CD1c-positive myeloid dendritic cell (primary cell): ENCODE measurements around the gene UCN.
"Not testable (repeated sequence)": the region's sequence is repeated elsewhere in the genome, so short reads cannot be mapped to it uniquely, and the experiment has no call there.

Experiments used
- DNase-seq: peaks from one replicate; pipeline ENCODE4 v3.0.0-alpha.2; 2016; ENCODE audit errors: extremely low spot score

Gene UCN

GRCh38 chr2:27282892-27283291 lies 25.4 kb downstream of the UCN start:
- DNase-seq: no peak

- no peak for DNase-seq
These were observed 26.2 kb downstream of the UCN start, which contains the start of gene TRIM54 for GRCh38 chr2:27281855-27282559. Gene TRIM54 (plus strand): TSS chr2:27282429. CDS start chr2:27282732, 303 bp downstream.

- DNase-seq: no peak
These were observed 26.8 kb downstream of the UCN start for GRCh38 chr2:27281442-27281841.

GRCh38 chr2:27280826-27281225 lies 27.4 kb downstream of the UCN start:
- no peak for DNase-seq

GRCh38 chr2:27278010-27278409 lies 30.2 kb downstream of the UCN start:
- DNase-seq: no peak

- DNase-seq: no peak
These were observed 32.8 kb downstream of the UCN start, which contains the start of gene DNAJC5G for GRCh38 chr2:27275211-27276150. Gene DNAJC5G (plus strand): TSS chr2:27275433. CDS start chr2:27276729, 1,296 bp downstream.

- not testable (repeated sequence) for DNase-seq
These were observed 35.4 kb downstream of the UCN start for GRCh38 chr2:27272537-27273522.

- DNase-seq: no peak
These were observed 36.5 kb downstream of the UCN start for GRCh38 chr2:27271631-27272340.

GRCh38 chr2:27270670-27271069 lies 37.6 kb downstream of the UCN start:
- DNase-seq: peak; percentile 37

- DNase-seq: no peak
These were observed 38.1 kb downstream of the UCN start for GRCh38 chr2:27270131-27270530.

- not testable (repeated sequence) for DNase-seq
These were observed 39.9 kb downstream of the UCN start for GRCh38 chr2:27268296-27268695.

GRCh38 chr2:27265536-27265870 lies 42.7 kb downstream of the UCN start:
- DNase-seq: no peak

- DNase-seq: peak; percentile 69
These were observed 43.3 kb downstream of the UCN start for GRCh38 chr2:27264753-27265535.

- DNase-seq: no peak
These were observed 43.9 kb downstream of the UCN start for GRCh38 chr2:27264253-27264752.

GRCh38 chr2:27263287-27264252 lies 44.7 kb downstream of the UCN start:
- DNase-seq: no peak

- DNase-seq: peak; percentile 67
These were observed 45.6 kb downstream of the UCN start, which contains the start of gene SLC30A3 for GRCh38 chr2:27262379-27263286. Gene SLC30A3 (minus strand): TSS chr2:27263047. CDS start chr2:27262906, 141 bp downstream.

GRCh38 chr2:27261926-27262298 lies 46.3 kb downstream of the UCN start:
- DNase-seq: no peak
